Smooth muscle cell (in vitro differentiated cells): ENCODE data around the gene ZFPM1. TPM values are rescaled to one million over a fixed set of nuclear protein-coding genes. Genes with fewer than 3 reads are reported as not detected.

Source experiments
- DNase-seq: peaks from one replicate; lab custom pipeline; 2025; ENCODE audit not compliant: unreplicated experiment; lab: John Stamatoyannopoulos, UW
- H2AFZ ChIP-seq: fragments of 200-600 bp; sonication (generic); 2 replicates; pipeline ENCODE4 v1.6.0; 2016; ENCODE audit warnings: antibody characterized with exemption, low read depth, mild to moderate bottlenecking
- H3F3A ChIP-seq: fragments of 200-600 bp; sonication (generic); 2 replicates; pipeline ENCODE4 v1.6.0; 2017; ENCODE audit warnings: antibody characterized with exemption, low read depth
- H3K27ac ChIP-seq: fragments of 200-600 bp; sonication (generic); 2 replicates; pipeline ENCODE4 v1.5.1; 2016; ENCODE audit warnings: low read depth, mild to moderate bottlenecking
- H3K27me3 ChIP-seq: fragments of 200-600 bp; sonication (generic); 2 replicates; pipeline ENCODE4 v1.6.1; 2016; ENCODE audit warnings: low read depth, mild to moderate bottlenecking
- H3K36me3 ChIP-seq: fragments of 200-600 bp; sonication (generic); 2 replicates; pipeline ENCODE4 v1.5.1; 2016; ENCODE audit warnings: low read depth
- H3K4me1 ChIP-seq: fragments of 200-600 bp; sonication (generic); 2 replicates; pipeline ENCODE4 v1.5.1; 2016; ENCODE audit warnings: low read depth
- H3K4me2 ChIP-seq: fragments of 200-600 bp; sonication (generic); 2 replicates; pipeline ENCODE4 v1.6.0; 2016; ENCODE audit warnings: mild to moderate bottlenecking
- H3K4me3 ChIP-seq: fragments of 200-600 bp; sonication (generic); 2 replicates; pipeline ENCODE4 v1.5.1; 2016; ENCODE audit warnings: mild to moderate bottlenecking
- H3K79me2 ChIP-seq: fragments of 200-600 bp; sonication (generic); 2 replicates; pipeline ENCODE4 v1.6.0; 2016; ENCODE audit warnings: low read depth, mild to moderate bottlenecking
- H3K9ac ChIP-seq: fragments of 200-600 bp; sonication (generic); 2 replicates; pipeline ENCODE4 v1.6.0; 2016; ENCODE audit warnings: low read depth
- H3K9me3 ChIP-seq: fragments of 200-600 bp; sonication (generic); replicated peaks from 2 replicates; pipeline ENCODE4 v1.5.1; 2016; ENCODE audit warnings: low read depth
- H4K20me1 ChIP-seq: fragments of 200-600 bp; sonication (generic); 2 replicates; pipeline ENCODE4 v1.6.0; 2016; ENCODE audit warnings: low read depth
- CTCF ChIP-seq: fragments of 200-600 bp; sonication (generic); IDR thresholded peaks from 2 replicates; pipeline ENCODE4 v1.5.1; 2017; ENCODE audit warnings: borderline replicate concordance, mild to moderate bottlenecking, antibody characterized with exemption; ENCODE audit not compliant: insufficient read depth, poor library complexity, severe bottlenecking
- WGBS: methylation state at CpG from one replicate; pipeline ENCODE4 v1.1.7; 2016; ENCODE audit warnings: low lambda C conversion rate; 5-methylcytosine and 5-hydroxymethylcytosine counted together
- polyA plus RNA-seq: library from polyadenylated mRNA; unstranded; fragments of >200 nt; fragmentation: Nextera tagmentation; extraction: Ambion mirVana; gene quantifications from 2 replicates; pipeline ENCODE4 v1.2.1, GENCODE V29; 2016
- total RNA-seq: library from RNA; depleted of rRNA; stranded (reverse); fragments of >200 nt; gene quantifications from 2 replicates; pipeline ENCODE4 v1.2.3, GENCODE V29; 2014

Gene ZFPM1
- total and polyA plus RNA-seq, 2 experiments from 2014 or later = 0.99 to 4.9 TPM

GRCh38 chr16:88569985-88570690, 117.1 kb downstream of the ZFPM1 start, which contains the start of gene ZC3H18:
Gene ZC3H18 (plus strand): TSS chr16:88570403. CDS start chr16:88577124, 6,721 bp downstream.
- H4K20me1 ChIP-seq = peaks cover 46% of the 10 kb centered on the region
- H3K79me2 ChIP-seq = peaks cover 42% of the 10 kb centered on the region
- TF ChIP-seq CTCF = no peak
- whole genome bisulfite sequencing = under 1% methylated on average over 53 of the region's 90 CpGs
- no peaks in the 10 kb centered on the region for H3K27me3 ChIP-seq
- DNase-seq = peak; percentile 89
- peak within 1 kb of the TSS; percentile 98 for H2AFZ ChIP-seq
- H3K4me2 ChIP-seq = peak within 1 kb of the TSS; percentile 100
- H3K36me3 ChIP-seq = no peaks in the 10 kb centered on the region
- H3F3A ChIP-seq = no peaks in the 10 kb centered on the region
- peak within 1 kb of the TSS; percentile 95 for H3K9ac ChIP-seq
- H3K4me1 ChIP-seq = peaks cover 7% of the 10 kb centered on the region
- H3K9me3 ChIP-seq = no peaks in the 10 kb centered on the region
- peak within 1 kb of the TSS; percentile 86 for H3K4me3 ChIP-seq
- H3K27ac ChIP-seq = peak within 1 kb of the TSS; percentile 86

GRCh38 chr16:88570691-88571092, 117.6 kb downstream of the ZFPM1 start:
- H3K4me2 ChIP-seq = peak overlapping the region; percentile 100
- WGBS = under 1% methylated on average over 33 of the region's 35 CpGs
- peak overlapping the region; percentile 86 for H3K27ac ChIP-seq
- H2AFZ ChIP-seq = no peak overlapping the region
- no peaks in the 10 kb centered on the region for H3K9me3 ChIP-seq
- no peaks in the 10 kb centered on the region for H3K27me3 ChIP-seq
- DNase-seq = no peak
- H3K4me3 ChIP-seq = peak overlapping the region; percentile 86
- no peak for TF ChIP-seq CTCF
- peak overlapping the region; percentile 95 for H3K9ac ChIP-seq
- peaks cover 51% of the 10 kb centered on the region for H4K20me1 ChIP-seq
- peaks cover 7% of the 10 kb centered on the region for H3K4me1 ChIP-seq
- H3K36me3 ChIP-seq = no peaks in the 10 kb centered on the region
- no peaks in the 10 kb centered on the region for H3F3A ChIP-seq
- peaks cover 48% of the 10 kb centered on the region for H3K79me2 ChIP-seq

GRCh38 chr16:88575251-88575650, 122.2 kb downstream of the ZFPM1 start:
- no peak for DNase-seq
- Histone ChIP-seq H3K79me2 (peaks cover 73% of the 10 kb centered on the region), H3F3A (no peaks in the 10 kb centered on the region), H2AFZ (no peak overlapping the region), H3K4me2 (no peak overlapping the region), H4K20me1 (peaks cover 95% of the 10 kb centered on the region), H3K4me1 (peaks cover 7% of the 10 kb centered on the region), H3K27me3 (no peaks in the 10 kb centered on the region), H3K4me3 (no peak overlapping the region), H3K9ac (no peak overlapping the region), H3K36me3 (peaks cover 9% of the 10 kb centered on the region), H3K27ac (no peak overlapping the region), H3K9me3 (no peaks in the 10 kb centered on the region)
- WGBS = 98% methylated on average over 11 of the region's 11 CpGs
- TF ChIP-seq CTCF = no peak

- no peak for TF ChIP-seq CTCF
- Histone ChIP-seq H3K27ac (no peak overlapping the region), H3K4me3 (no peak overlapping the region), H3K36me3 (peaks cover 9% of the 10 kb centered on the region), H3K9me3 (no peaks in the 10 kb centered on the region), H3K79me2 (peaks cover 65% of the 10 kb centered on the region), H2AFZ (no peak overlapping the region), H4K20me1 (peaks cover 98% of the 10 kb centered on the region), H3K4me1 (peaks cover 4% of the 10 kb centered on the region), H3K4me2 (no peak overlapping the region), H3K27me3 (no peaks in the 10 kb centered on the region), H3K9ac (no peak overlapping the region), H3F3A (no peaks in the 10 kb centered on the region)
- DNase-seq = no peak
- WGBS = 97% methylated on average over 12 of the region's 13 CpGs
These were observed 123.2 kb downstream of the ZFPM1 start for GRCh38 chr16:88576307-88576706.
